GM18507 (cell line): ENCODE data around the gene HAUS1.

Experiments used
- DNase-seq: peaks from one replicate; pipeline ENCODE4 v3.0.0; 2011; ENCODE audit warnings: low read depth; ENCODE audit not compliant: insufficient read length; ENCODE audit errors: extremely low spot score
- FAIRE-seq: peaks from 2 replicates; lab custom pipeline; 2011; peaks lifted over from hg19 to GRCh38; lab: Jason Lieb, UNC

The HAUS1 gene, protein sequence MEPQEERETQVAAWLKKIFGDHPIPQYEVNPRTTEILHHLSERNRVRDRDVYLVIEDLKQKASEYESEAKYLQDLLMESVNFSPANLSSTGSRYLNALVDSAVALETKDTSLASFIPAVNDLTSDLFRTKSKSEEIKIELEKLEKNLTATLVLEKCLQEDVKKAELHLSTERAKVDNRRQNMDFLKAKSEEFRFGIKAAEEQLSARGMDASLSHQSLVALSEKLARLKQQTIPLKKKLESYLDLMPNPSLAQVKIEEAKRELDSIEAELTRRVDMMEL

DNA sequence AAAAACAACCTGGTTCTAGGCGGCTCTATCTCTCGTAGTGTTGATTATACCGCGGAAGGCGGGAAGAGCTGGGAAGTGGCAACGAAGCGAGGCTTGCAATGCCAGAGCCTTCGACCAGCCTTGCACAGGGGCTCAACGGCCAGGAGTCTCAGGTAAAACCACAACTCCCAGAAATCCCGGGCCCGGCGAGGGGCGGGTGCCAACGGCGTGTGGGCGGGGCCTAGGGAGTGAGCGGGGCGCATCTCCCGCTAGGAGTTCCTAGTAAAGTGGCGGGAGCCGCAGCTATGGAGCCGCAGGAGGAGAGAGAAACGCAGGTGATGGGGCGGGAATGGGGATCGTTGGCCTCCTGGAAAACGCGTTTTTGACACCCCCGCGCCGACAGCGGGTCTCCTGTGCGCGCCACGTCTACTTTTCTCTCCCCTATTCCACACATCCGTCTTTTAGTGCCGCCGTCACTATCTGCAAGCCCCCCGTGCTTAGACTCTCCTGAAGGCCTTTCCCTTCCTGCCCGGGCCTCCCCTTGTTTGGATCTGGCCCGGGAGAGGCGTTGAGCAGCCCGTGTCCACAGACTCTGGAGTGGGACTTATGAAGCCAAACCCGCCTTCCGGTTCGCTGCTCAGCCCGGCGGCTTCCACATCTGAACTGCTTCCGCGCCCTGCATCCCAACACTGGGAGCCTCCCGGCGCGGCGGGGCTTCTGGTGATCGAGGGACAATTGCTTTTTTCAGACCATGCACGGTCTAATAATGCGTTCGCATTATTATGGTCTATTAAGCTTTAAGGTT, at the start of gene HAUS1:
Gene HAUS1 (plus strand): TSS at position 258 of the 784 bp plus-strand sequence. CDS start 27 bp downstream, at position 285.
- FAIRE-seq (peak; percentile 88), DNase-seq (peak; percentile 76)

DNA sequence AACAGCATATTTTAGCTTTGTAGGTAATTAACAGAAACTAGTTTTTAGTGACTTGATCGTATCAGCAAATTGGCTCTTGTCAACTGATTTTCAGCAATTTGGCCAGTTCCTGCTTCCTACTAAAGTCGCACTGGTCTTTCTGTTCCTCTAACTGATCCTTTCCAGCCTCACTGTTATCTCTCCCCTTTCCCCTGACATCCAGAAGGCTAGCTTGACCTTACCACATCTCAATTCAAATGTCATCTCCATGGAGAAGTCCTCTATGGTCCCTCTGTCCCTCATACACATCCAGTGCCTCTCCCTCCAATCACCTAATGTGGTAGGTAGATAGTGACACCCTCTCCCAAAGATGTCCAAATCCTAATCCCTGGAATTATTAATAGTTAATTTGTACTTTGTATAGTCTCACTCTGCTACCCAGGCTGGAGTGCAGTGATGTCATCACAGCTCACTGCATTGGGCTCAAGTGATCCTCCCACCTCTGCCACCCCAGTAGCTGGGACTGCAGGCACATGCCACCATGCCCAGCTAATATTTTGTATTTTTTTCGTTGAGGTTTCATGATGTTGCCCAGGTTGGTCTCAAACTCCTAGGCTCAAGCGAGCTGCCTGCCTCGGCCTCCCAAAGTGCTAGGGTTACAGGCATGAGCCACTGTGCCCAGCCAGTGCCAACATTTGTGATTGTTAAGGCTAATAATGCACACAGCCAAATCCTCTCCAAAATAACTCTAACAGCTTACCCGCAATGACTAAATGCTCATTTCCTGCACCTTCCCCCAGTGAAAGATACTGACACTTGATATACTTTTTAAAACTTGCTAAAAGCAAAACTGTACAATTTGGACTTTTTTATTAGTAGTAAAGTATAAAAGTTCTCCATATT, 49.0 kb upstream of the HAUS1 start:
- DNase-seq (no peak), FAIRE-seq (peak; percentile 35)

DNA sequence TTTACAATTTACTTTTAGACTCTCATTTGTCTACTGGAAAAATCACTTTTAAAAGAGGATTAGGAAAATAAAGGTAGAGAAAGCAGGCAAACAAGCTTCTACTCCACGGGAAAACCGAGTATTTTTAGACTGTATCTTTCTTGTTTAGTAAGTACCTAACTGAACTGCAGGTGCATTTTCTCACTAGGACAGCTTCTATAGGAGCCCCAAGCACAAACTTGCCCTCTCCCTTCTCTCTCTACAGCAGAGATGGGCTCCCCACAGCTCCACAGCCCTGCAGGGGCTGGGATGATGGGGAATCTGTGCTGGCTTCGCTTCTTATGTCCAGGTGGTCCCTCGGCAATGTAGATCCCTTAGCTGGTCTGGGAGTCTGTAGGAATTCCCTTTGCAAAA, 48.4 kb upstream of the HAUS1 start:
- peak; percentile 39 for FAIRE-seq
- no peak for DNase-seq

DNA sequence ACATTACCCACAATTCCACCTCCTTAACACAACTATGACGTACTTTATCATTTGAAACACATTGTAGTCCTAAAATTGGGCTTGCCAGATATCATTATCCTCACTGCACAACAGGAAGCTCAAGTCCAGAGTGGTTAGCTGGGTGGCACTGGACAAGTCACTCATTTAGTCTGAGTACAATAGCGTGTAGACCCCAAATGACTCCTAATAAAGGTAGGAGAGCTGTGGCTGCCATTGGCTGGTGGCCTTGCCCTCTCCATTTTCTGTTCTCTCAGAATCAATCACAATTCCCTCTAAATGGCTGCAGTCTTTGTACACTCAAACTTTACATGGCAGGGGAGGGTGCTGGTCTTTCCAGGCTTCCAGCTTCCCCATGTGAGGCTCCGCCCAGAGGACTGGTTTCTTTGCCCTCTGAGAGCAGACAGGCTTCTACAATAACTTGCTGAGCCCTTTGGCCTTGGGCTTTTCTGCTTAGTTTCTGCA, 43.8 kb upstream of the HAUS1 start:
- no peak for FAIRE-seq
- DNase-seq = no peak

DNA sequence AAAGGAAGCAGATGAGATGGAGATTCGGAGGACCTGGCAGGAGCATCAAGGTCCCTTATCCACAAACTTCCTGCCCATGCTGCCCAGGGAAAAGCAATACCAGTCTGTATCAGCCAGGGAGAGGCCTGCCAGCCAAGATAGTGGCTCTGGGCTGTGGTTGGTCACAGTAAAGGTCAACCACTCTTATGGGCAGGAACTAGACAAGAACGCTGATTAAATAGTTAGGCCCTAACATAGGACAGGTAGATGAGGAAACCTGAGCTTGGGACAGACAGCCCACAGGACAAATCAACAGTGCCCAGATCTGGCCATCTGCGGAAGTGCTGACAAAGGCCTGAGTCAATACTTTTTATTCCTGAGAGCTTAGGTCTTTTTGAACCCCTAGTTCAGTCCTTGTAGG, 42.8 kb upstream of the HAUS1 start:
- DNase-seq = no peak
- FAIRE-seq = peak; percentile 5

DNA sequence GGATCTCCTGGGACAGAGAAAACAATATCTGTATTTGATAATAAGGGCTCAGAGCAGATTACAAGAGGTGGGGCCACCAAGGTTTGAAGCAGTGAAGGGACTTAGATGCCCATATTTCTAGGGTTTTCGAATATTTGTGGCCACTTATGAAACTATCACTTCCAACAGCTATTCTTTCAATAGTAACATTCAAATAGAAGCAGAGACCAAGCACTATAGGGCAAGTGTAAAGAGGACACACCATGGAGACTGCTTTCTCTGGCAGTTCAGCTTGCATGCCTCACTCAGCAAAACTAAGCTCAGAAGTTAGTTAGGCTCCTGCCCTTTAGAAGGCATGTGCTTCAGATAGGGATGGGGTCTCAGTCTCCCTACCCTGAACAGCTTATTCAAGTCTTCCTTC, 42.4 kb upstream of the HAUS1 start:
- DNase-seq = no peak
- peak; percentile 56 for FAIRE-seq

DNA sequence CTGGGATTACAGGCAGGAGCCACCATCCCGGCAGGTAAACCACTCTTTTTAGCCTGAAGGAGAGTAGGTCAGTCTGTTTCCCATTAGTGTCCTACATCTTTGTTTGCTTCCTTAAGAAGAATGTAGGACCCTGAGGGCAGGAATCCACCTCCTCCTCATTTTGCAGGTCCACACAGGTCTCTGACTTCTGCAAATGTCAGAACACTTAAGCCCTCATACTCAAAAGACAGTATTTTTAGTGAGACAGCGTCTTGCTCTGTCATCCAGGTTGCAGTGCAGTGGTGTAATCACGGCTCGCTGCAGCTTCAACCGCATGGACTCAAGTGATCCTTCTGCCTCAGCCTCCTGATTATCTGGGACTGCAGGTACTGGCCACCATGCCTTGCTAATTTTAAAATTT, 41.4 kb upstream of the HAUS1 start:
- DNase-seq (no peak), FAIRE-seq (no peak)

DNA sequence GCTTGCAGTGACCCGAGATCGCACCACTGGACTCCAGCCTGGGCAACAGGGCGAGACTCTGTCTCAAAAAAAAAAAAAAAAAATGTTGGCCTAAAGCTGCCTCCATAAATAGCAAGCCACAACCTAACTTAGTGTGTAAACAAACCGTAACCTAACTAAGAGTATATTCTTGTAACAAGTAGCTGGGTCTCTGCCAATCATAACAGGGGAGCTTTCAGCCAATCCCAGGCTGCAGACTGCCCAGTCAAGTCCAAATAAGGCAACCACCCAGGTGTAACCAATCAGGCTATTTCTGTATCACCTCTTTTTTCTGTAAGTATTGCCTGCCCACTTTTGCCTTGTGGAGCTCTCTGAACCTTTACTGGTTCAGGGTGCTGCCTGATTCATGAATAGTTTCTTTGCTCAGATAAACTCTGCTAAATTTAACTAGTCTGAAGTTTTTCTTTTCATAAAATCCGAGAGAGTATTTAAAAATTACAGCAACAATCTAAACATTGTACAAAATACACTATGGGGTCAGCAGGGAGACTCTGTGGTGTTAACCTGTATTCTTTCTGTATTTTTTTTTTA, 36.7 kb upstream of the HAUS1 start:
- FAIRE-seq (peak; percentile 55), DNase-seq (no peak)

DNA sequence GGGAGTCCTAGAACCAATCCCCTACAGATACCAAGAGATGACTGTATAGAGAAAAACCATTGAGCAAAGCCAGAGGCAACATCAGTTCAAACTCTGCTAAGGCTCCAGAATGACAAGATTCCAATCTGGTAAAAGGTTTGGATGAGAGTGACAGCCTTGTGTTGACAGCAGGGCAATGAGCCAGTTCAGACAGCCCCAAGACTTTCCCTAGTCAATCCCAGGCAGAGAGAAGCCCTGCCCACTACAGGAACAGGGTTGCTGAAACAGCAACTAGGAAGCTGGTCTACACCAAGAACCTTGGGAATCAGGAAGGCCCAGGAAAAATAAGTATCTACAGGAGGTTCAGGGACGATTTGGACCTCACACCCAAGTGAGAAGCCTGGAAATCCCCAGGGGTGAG, 35.4 kb upstream of the HAUS1 start:
- FAIRE-seq = peak; percentile 72
- no peak for DNase-seq

DNA sequence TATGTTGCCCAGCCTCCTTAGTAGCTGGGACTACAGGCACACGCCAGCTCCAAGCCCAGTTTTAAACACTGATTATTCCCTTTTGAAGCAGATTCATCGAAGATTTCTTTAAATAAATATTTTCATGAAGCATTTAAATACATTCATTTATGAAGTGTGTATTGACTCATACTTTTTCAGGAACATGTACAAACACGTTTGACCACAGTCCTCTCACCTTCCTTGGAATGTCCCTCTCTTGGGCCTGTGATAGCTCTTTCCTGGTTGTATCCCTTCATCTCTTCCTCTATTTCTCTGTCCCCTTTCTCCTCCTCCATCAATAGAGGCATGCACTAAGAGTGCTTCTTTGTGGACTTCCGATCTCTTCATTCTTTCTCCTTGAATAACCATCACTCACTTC, 34.7 kb upstream of the HAUS1 start:
- DNase-seq (no peak), FAIRE-seq (peak; percentile 63)

DNA sequence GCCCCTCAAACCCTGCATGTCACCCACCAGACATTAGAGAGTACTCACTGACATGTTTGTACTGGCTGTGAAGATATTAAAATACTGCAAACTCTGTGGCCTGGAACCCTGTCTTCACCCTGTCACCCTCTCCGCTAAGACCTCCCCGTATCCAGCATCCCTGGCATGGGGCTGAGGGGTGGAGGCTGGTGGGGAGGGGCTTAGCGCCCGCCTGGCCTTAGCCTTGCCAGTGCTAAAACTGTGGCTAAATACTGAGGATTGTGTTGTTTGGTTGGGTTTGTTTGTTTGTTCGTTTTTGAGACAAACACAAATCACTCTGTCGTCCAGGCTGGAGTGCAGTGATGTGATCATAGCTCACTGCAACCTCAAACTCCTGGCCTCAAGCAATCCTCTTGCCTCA, 34.0 kb upstream of the HAUS1 start:
- FAIRE-seq (peak; percentile 50), DNase-seq (no peak)

DNA sequence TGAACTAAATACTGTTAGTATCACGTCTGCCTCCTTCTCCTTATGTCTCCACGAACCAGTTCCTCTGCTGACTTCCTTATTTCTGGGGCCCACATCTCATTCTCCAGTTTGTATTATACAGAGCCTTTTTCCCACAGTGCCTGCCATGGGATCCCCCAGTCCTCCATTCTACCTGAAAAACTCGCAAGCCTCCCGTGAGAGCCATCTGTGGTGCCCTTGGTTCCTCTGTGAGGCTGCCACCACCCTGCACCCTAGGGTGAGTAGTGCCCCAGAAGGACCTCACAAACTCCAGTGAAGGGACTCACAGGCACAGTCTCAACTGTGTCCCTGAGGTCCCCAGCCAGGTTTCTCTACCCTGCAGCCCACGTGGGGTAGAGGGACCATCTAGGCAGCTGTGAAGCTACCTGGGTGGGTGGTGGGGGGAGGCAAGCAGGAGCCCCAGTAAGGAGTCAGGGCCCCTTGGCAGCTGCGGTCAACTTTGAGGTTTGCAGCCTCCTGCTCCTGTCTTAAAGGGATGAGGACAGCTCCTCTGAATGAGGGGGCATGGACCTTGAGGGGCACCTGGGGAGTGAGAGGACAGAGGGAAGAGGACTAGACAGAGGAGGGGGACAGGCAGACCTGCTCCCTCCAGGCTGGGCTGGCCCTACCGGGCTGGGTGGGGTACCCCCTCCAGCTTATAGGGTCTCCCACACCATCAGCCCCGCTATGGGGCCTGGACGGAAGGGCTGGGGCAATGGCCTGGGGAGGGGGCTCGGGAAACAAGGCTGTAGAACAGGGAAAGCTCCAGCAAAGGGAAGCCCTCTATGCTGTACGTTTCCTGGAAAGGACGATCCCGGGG, 33.2 kb upstream of the HAUS1 start:
- FAIRE-seq (peak; percentile 39), DNase-seq (no peak)

DNA sequence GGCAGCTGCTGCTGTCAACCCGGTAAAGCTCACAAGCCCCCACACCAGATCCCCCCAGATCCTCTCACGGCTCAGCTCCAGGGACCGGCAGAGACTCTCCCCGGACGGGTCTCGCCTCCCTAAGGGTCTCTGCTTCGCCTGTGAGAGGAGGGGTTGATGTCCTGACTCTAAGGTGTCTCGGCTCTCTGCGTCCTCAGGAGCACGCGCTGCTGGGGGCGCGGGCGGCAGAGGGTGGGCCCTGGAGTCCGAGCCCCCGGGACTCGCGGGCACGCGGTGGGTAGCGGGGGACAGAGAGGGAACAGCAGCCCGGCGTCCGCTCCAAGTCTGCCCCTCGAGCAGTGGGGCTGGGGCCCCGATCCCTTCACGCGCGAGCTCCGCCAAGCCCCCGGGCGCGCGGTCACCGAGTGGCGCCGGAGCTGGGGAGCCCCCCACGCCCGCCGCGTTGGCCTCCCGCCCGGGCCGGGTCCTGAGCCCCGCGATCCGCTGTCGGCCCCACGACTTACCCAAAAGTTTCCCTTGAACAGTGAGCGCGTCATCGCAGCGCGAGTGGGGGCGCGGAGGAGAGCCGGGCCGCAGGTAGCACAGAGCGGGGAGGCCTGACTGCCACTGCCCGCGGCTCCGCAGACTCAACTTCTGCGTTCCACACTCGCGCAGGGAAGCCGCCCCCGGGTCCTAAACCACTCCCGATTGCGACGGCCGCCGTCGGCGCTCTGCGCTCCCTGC, 32.4 kb upstream of the HAUS1 start, which contains the start of gene PSTPIP2:
Gene PSTPIP2 (minus strand): TSS at position 608 of the 723 bp plus-strand sequence. CDS start 72 bp downstream, at position 536.
- FAIRE-seq (peak; percentile 73), DNase-seq (no peak)

DNA sequence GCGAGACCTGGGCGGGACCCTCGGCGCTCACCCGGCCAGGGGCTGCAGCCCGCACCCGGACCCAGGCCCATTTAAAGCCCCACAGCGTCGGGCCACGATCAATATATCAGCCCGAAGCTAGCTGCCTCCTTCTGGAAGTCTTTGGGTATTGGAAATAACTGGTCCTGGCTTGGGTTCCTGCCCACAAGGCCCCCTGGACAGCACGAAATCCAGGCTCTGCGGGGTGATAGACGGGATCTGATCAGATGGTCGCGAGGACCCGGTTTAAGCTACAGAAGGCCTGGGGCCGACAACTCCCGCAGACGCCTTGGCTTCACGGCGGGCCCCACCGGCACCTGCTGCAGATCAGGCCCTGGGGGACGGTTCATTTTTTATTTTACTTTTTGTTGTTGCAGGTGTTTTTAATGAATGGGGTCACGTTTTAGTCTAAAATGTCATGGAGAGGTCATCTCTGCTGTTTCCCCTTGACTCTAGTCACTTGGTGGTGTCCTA, 31.8 kb upstream of the HAUS1 start:
- no peak for DNase-seq
- no peak for FAIRE-seq

DNA sequence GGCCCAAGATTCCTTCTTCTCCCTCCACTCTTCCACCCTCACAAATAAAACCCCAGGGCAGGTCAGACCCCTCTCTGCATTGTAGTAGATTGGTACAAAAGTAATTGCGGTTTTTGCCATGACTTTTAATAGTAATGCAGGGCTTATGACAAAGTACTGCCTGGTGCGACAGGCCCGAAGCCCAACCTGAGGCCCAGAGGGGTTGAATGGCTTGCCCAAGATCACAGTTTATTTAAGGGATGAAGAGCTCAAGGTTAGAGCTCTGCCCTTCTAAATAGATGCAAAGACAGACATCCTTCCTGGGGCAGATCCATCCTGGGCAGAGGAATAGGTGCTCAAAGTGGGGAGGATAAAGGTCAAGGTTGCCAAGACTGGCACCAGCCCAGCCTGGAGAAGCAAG, 31.2 kb upstream of the HAUS1 start:
- DNase-seq = no peak

DNA sequence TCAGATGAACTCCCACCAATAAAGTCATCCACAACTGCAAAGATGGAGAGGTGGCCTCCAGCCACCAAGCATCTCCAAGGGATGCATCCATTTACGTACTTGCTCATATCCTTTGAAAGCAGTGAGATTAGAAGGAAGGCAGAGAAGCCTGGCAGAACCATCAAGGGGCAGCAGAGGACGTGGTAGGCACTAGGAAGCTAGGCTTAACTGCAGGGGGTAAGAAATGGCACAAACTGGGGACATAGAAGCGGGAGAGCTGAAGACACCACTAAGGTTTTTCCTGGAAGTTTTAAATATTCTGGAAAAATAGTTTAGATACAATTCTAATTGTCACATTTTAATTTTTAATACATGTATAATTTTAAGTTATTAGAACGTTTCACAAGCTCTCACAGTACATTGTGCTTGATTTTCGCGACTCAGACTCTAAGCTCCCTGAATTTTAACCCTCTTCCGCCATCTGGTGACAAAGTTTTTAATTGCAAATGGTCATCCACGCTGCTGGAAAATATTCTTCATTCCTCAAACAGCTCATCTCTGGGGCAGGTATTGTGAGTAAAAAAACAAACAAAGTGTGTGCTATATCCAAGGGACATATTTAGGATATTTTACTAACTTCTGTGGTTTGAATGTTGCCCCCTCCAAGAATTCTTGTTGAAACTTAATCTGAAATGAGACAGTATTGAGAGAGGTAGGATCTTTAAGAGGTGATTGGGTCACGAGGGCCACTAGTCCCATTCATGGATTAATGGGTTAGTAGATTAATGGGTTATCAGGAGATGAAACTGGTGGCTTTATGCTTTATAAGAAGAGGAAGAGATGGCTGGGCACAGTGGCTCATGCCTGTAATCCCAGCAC, 30.5 kb upstream of the HAUS1 start:
- FAIRE-seq (peak; percentile 83), DNase-seq (no peak)

More for the DNA sequence above, 31.2 kb upstream of the HAUS1 start:
- no peak for FAIRE-seq

DNA sequence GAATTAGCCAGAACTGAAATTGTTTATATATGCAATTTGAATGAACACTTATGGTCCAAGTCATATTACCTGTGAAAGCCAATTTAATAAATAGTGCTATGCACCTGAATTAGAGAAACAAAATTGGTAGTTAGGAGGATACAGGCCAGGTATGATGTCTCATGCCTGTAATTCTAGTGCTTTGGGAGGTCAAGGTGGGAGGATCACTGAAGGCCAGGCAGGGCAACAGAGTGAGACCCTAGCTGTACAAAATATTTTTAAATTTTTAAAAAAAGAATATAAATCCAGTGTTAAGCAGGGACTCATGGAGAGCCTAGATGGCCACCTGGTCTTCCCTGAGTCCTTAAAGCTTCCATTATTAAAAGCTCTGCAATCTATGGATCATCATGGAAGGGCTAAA, 24.8 kb upstream of the HAUS1 start:
- no peak for DNase-seq
- FAIRE-seq = no peak
